Peyer's patch (tissue), 4 donors: Measurements from ENCODE around the gene ZNF273.

Source experiments
- POLR2A ChIP-seq, 2 donors: fragments of 450-650 bp; IDR thresholded peaks; one replicate each; pipeline ENCODE4 v1.5.1; 2017; ENCODE audit warnings: antibody characterized with exemption in 2 of 2, mild to moderate bottlenecking in 2 of 2, moderate library complexity in 2 of 2
- TF ChIP-seq, protein P1 (sequence below), 6 experiments: fragments of 450-650 bp in 4 of 6; fragments of 200-600 bp in 2 of 6; sonication (generic) in 1 of 6; IDR thresholded peaks; one replicate each; pipeline ENCODE4 v1.5.1; 2017 to 2019; ENCODE audit warnings: antibody characterized with exemption in 6 of 6, mild to moderate bottlenecking in 3 of 6, moderate library complexity in 1 of 6

DNA sequence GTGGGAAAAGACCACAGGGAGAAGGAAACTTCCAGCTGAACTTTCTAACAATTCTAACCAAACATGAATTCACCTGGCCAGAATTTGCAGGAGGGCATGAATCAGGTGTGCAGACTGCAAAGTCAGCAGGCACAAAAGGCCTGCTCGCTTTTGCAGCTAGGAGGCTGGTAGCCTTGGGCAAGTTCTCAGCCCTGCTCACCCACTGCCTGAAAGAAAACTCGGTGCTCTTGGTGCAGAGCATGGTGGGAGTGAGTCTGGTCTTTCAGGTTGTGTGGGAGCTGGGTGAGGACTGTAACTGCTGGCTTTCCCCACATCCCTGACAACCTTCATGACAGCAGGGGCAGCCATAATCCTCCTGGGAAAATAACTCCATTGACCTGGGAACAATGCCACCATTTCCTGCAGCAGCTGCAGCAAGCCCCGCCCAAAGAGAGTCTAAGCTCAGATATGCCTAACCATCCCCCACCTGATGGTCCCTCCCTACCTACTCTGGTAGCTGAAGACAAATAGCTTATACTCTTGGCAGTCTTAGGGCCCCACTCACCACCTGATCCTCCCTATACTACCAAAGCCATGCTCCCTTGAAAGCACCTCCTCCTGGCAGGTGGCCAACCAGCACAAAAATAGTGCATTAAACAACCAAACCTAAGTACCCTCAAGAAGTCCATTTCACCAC, 56.1 kb downstream of the ZNF273 start:
- TF ChIP-seq POLR2A (IDR thresholded peaks at IDR 0.05) = no peak
- TF ChIP-seq, protein P1, sequence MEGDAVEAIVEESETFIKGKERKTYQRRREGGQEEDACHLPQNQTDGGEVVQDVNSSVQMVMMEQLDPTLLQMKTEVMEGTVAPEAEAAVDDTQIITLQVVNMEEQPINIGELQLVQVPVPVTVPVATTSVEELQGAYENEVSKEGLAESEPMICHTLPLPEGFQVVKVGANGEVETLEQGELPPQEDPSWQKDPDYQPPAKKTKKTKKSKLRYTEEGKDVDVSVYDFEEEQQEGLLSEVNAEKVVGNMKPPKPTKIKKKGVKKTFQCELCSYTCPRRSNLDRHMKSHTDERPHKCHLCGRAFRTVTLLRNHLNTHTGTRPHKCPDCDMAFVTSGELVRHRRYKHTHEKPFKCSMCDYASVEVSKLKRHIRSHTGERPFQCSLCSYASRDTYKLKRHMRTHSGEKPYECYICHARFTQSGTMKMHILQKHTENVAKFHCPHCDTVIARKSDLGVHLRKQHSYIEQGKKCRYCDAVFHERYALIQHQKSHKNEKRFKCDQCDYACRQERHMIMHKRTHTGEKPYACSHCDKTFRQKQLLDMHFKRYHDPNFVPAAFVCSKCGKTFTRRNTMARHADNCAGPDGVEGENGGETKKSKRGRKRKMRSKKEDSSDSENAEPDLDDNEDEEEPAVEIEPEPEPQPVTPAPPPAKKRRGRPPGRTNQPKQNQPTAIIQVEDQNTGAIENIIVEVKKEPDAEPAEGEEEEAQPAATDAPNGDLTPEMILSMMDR (IDR thresholded peaks at IDR 0.05) = no peak
